HEK293 (cell line): Measurements from ENCODE around the gene FBXO27.

ENCODE experiments used
- CTCF ChIA-PET: fragments of 350-600 bp; formaldehyde crosslinking; extraction: SDS; loops from one replicate; lab custom pipeline; 2021; ENCODE audit warnings: antibody characterized with exemption; lab: Yijun Ruan, JAX
- POLR2A ChIA-PET: fragments of 300-600 bp; formaldehyde crosslinking; extraction: SDS; loops from one replicate; lab custom pipeline; 2020; ENCODE audit warnings: antibody characterized with exemption, inconsistent platforms; lab: Yijun Ruan, JAX
- H3K27ac ChIP-seq: fragments of 200-500 bp; sonication (Bioruptor generic); 2 replicates; pipeline ENCODE4 v1.5.1; 2014; ENCODE audit warnings: low read depth, low read length, control low read depth, inconsistent platforms; ENCODE audit errors: extremely low read depth
- H3K36me3 ChIP-seq, 2 experiments: fragments of 200-500 bp in 1 of 2; sonication (Bioruptor generic) in 1 of 2; 1 replicate in 1 of 2; 2 replicates in 1 of 2; pipeline ENCODE4 v1.5.1; 2014 to 2017; ENCODE audit warnings: inconsistent platforms in 2 of 2, low read length in 2 of 2; ENCODE audit not compliant: control insufficient read depth in 2 of 2, insufficient read depth in 1 of 2
- H3K4me1 ChIP-seq: fragments of 200-500 bp; sonication (Bioruptor generic); 2 replicates; pipeline ENCODE4 v1.5.1; 2014; ENCODE audit warnings: mild to moderate bottlenecking, low read length, inconsistent platforms; ENCODE audit not compliant: control insufficient read depth, insufficient read depth
- H3K4me3 ChIP-seq: 2 replicates; pipeline ENCODE4 v1.5.1; 2011; ENCODE audit warnings: low read depth, mild to moderate bottlenecking, control low read depth, low read length, moderate library complexity
- H3K9me3 ChIP-seq: fragments of 200-500 bp; sonication (Bioruptor generic); 2 replicates; pipeline ENCODE4 v1.5.1; 2014; ENCODE audit warnings: low read depth, low read length, inconsistent platforms; ENCODE audit not compliant: control insufficient read depth, insufficient read depth
- REST ChIP-seq: fragments of 450-650 bp; formaldehyde crosslinking; IDR thresholded peaks from 2 replicates; pipeline ENCODE4 v1.5.1; 2016; ENCODE audit warnings: missing biosample characterization, missing genetic modification characterization
- SCRT2 ChIP-seq: fragments of 450-650 bp; formaldehyde crosslinking; IDR thresholded peaks from 2 replicates; pipeline ENCODE4 v1.5.1; 2016; ENCODE audit warnings: missing biosample characterization, missing genetic modification characterization
- SP7 ChIP-seq: fragments of 450-650 bp; formaldehyde crosslinking; IDR thresholded peaks from 2 replicates; pipeline ENCODE4 v1.5.1; 2016; ENCODE audit warnings: missing biosample characterization, missing genetic modification characterization
- TSHZ1 ChIP-seq: fragments of 450-650 bp; formaldehyde crosslinking; IDR thresholded peaks from 2 replicates; pipeline ENCODE4 v1.5.1; 2016; ENCODE audit warnings: missing biosample characterization, missing genetic modification characterization, borderline replicate concordance
- YY1 ChIP-seq: fragments of 450-650 bp; formaldehyde crosslinking; IDR thresholded peaks from 2 replicates; pipeline ENCODE4 v1.5.1; 2018; ENCODE audit warnings: missing biosample characterization, missing genetic modification characterization
- ZBTB17 ChIP-seq: fragments of 450-650 bp; formaldehyde crosslinking; IDR thresholded peaks from 2 replicates; pipeline ENCODE4 v1.5.1; 2016; ENCODE audit warnings: missing biosample characterization, missing genetic modification characterization
- ZNF121 ChIP-seq: fragments of 450-650 bp; formaldehyde crosslinking; IDR thresholded peaks from 2 replicates; pipeline ENCODE4 v1.5.1; 2016; ENCODE audit warnings: missing biosample characterization, missing genetic modification characterization
- ZNF140 ChIP-seq: fragments of 450-650 bp; formaldehyde crosslinking; IDR thresholded peaks from 2 replicates; pipeline ENCODE4 v1.5.1; 2016; ENCODE audit warnings: missing biosample characterization, missing genetic modification characterization
- ZNF146 ChIP-seq: fragments of 450-650 bp; formaldehyde crosslinking; IDR thresholded peaks from 2 replicates; pipeline ENCODE4 v1.5.1; 2016; ENCODE audit warnings: missing biosample characterization, missing genetic modification characterization
- ZNF518A ChIP-seq: fragments of 450-650 bp; formaldehyde crosslinking; conservative IDR thresholded peaks from 2 replicates; pipeline ENCODE4 v1.5.1; 2016; ENCODE audit warnings: low read depth, missing biosample characterization, missing genetic modification characterization
- ZNF776 ChIP-seq: fragments of 450-650 bp; formaldehyde crosslinking; IDR thresholded peaks from 2 replicates; pipeline ENCODE4 v1.5.0; 2017; ENCODE audit warnings: missing biosample characterization, missing genetic modification characterization, borderline replicate concordance

The FBXO27 gene

GRCh38 chr19:39008137-39008536, 24.2 kb downstream of the FBXO27 start:
- CTCF ChIA-PET: interaction anchor here (1.2 kb wide), 1 partner anchor 23 kb away, joined by 5 read pairs; no protein-coding TSS in a partner anchor

GRCh38 chr19:39007096-39007495, 25.3 kb downstream of the FBXO27 start:
- peaks cover 0 to under 1% of the 10 kb centered on the region in 2 experiments; a peak in 1 of 3 replicates for H3K36me3 ChIP-seq
- H3K4me3 ChIP-seq: no peak overlapping the region
- H3K27ac ChIP-seq: no peak overlapping the region
- H3K4me1 ChIP-seq: no peaks in the 10 kb centered on the region
- no peaks in the 10 kb centered on the region; the same call in 1 of the 2 replicates for H3K9me3 ChIP-seq
- ChIA-PET CTCF (interaction anchor here (0.7 to 1.2 kb wide), 4 partner anchors 24 to 73 kb away, joined by 3 to 5 read pairs (median 4); no protein-coding TSS in a partner anchor), POLR2A (interaction anchor here (0.6 kb wide), 2 partner anchors 26 to 77 kb away, joined by 3 read pairs; partner anchors contain the start of genes MRPS12 and SARS2)
- TF ChIP-seq YY1 (tag by site-specific recombination) (no peak), REST (tag by site-specific recombination) (0 out of 2 replicates have a peak, but pooled peaks have one; percentile 32), ZNF776 (tag by site-specific recombination) (no peak), ZNF518A (tag by site-specific recombination) (no peak), ZBTB17 (no peak), TSHZ1 (tag by site-specific recombination) (no peak), ZNF140 (tag by site-specific recombination) (no peak), SCRT2 (no peak), ZNF146 (no peak)

More at GRCh38 chr19:39008137-39008536, 24.2 kb downstream of the FBXO27 start:
- Histone ChIP-seq H3K4me1 (no peaks in the 10 kb centered on the region), H3K36me3 (peaks cover 0 to 4% of the 10 kb centered on the region in 2 experiments; a peak in 1 of 3 replicates), H3K4me3 (no peak overlapping the region), H3K9me3 (no peaks in the 10 kb centered on the region; the same call in 1 of the 2 replicates), H3K27ac (no peak overlapping the region)
- TF ChIP-seq ZNF121 (tag by site-specific recombination) (peak; percentile 89), SP7 (tag by site-specific recombination) (no peak)
- POLR2A ChIA-PET: no interaction called here
